ENCODE measurements around the gene PCED1B. TPM values are rescaled to one million over a fixed set of nuclear protein-coding genes. Genes with fewer than 3 reads are reported as not detected.

The PCED1B gene
- total and polyA plus RNA-seq, 4 donors: 2.2 to 8.2 (median 3.8) TPM

DNA sequence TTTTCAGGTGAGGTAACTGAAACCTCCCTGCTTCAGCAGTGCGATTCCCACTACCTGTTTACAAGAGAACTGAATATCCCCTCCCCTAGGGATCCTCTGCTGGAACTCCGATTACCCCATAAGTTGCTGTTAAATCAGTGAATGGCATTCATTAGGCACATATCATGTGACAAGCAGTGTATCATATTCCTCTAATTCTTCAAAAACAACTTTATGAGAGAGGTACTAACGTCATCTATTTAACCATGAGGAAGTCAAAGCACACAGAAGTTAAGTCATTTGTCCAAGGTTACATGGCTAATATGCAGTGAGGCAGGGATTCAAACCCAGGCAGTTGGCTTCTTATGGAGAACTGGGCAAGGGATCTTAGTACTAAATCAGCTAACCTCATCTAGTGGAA lies 43.9 kb upstream of the PCED1B start:
- WGBS, 2 donors: 82 to 85% methylated on average over 3 of the region's 3 CpGs
- no peak overlapping the region for H3K9ac ChIP-seq (ENCODE audit: insufficient read depth in 1 of 2, low read length in 2 of 2)

DNA sequence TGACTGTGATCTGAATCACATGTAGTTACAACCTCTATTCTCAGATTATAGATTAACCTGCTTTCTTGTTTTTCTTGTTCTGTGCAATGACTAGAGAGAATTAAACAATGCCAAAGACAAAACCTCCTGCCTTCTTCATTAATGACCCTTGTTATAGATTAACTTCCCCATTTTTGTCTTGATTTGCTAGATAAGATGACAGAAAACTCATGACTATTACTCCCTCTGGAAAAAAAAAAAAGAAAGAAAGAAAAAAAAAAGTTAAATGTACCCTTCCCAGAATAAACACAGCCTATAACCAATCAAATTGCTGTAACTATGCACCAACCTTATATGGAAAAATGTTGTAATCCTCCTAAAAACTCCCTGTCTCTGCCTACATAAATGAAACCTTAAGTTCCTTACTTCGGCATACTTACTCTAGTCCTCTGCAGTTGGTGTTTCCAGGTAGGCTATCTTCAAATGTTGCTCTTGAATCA lies 41.1 kb upstream of the PCED1B start:
- Histone ChIP-seq H3K27ac (ENCODE audit: low read depth in 1 of 2, low read length in 1 of 2) (no peak overlapping the region), H3K4me1 (ENCODE audit: control insufficient read depth in 5 of 5, insufficient read depth in 5 of 5, low read length in 5 of 5) (peaks cover 0 to 3% (median 0%) of the 10 kb centered on the region in 5 donors), H3K9me3 (ENCODE audit: control insufficient read depth in 4 of 4, insufficient read depth in 3 of 4, low read length in 3 of 4) (no peaks in the 10 kb centered on the region), H3K4me3 (no peak overlapping the region), H3K27me3 (ENCODE audit: control insufficient read depth in 3 of 3, insufficient read depth in 3 of 3, low read length in 2 of 3) (no peaks in the 10 kb centered on the region), H3K9ac (ENCODE audit: insufficient read depth in 1 of 2, low read length in 2 of 2) (no peak overlapping the region), H3K36me3 (ENCODE audit: control insufficient read depth in 4 of 4, insufficient read depth in 4 of 4, low read length in 4 of 4) (no peaks in the 10 kb centered on the region)
- TF ChIP-seq, protein P1, sequence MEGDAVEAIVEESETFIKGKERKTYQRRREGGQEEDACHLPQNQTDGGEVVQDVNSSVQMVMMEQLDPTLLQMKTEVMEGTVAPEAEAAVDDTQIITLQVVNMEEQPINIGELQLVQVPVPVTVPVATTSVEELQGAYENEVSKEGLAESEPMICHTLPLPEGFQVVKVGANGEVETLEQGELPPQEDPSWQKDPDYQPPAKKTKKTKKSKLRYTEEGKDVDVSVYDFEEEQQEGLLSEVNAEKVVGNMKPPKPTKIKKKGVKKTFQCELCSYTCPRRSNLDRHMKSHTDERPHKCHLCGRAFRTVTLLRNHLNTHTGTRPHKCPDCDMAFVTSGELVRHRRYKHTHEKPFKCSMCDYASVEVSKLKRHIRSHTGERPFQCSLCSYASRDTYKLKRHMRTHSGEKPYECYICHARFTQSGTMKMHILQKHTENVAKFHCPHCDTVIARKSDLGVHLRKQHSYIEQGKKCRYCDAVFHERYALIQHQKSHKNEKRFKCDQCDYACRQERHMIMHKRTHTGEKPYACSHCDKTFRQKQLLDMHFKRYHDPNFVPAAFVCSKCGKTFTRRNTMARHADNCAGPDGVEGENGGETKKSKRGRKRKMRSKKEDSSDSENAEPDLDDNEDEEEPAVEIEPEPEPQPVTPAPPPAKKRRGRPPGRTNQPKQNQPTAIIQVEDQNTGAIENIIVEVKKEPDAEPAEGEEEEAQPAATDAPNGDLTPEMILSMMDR (IDR thresholded peaks at IDR 0.05; ENCODE audit: control extremely low read depth, extremely low read depth): no peak
- peak in 2 of 3 donors; percentile 24 to 26 for DNase-seq
- ATAC-seq (ENCODE audit: insufficient read depth, low FRiP score): no peak
- WGBS, 2 donors: 53 to 67% methylated on average over 1 of the region's 1 CpG

More for the DNA sequence above, 43.9 kb upstream of the PCED1B start:
- TF ChIP-seq, protein P1 (IDR thresholded peaks at IDR 0.05; ENCODE audit: control extremely low read depth, extremely low read depth): no peak
- ATAC-seq (ENCODE audit: insufficient read depth, low FRiP score) (no peak), DNase-seq (no peak)
- Histone ChIP-seq H3K9me3 (ENCODE audit: control insufficient read depth in 4 of 4, insufficient read depth in 3 of 4, low read length in 3 of 4) (no peaks in the 10 kb centered on the region), H3K4me1 (ENCODE audit: control insufficient read depth in 5 of 5, insufficient read depth in 5 of 5, low read length in 5 of 5) (peaks cover 0 to 5% (median 0%) of the 10 kb centered on the region in 5 donors), H3K36me3 (ENCODE audit: control insufficient read depth in 4 of 4, insufficient read depth in 4 of 4, low read length in 4 of 4) (no peaks in the 10 kb centered on the region), H3K4me3 (no peak overlapping the region), H3K27me3 (ENCODE audit: control insufficient read depth in 3 of 3, insufficient read depth in 3 of 3, low read length in 2 of 3) (no peaks in the 10 kb centered on the region), H3K27ac (ENCODE audit: low read depth in 1 of 2, low read length in 1 of 2) (no peak overlapping the region)

GRCh38 chr12:47039079-47039478 lies 40.3 kb upstream of the PCED1B start:
- no peak overlapping the region for H3K27ac ChIP-seq (ENCODE audit: low read depth in 1 of 2, low read length in 1 of 2)
- H3K9me3 ChIP-seq (ENCODE audit: control insufficient read depth in 4 of 4, insufficient read depth in 3 of 4, low read length in 3 of 4): no peaks in the 10 kb centered on the region
- 93 to 94% methylated on average over 2 of the region's 2 CpGs for WGBS, 2 donors
- ATAC-seq (ENCODE audit: insufficient read depth, low FRiP score) (no peak), DNase-seq (no peak)
- no peaks in the 10 kb centered on the region for H3K27me3 ChIP-seq (ENCODE audit: control insufficient read depth in 3 of 3, insufficient read depth in 3 of 3, low read length in 2 of 3)
- no peak overlapping the region for H3K4me3 ChIP-seq
- H3K4me1 ChIP-seq (ENCODE audit: control insufficient read depth in 5 of 5, insufficient read depth in 5 of 5, low read length in 5 of 5): peaks cover 0 to 3% (median 0%) of the 10 kb centered on the region in 5 donors
- H3K36me3 ChIP-seq (ENCODE audit: control insufficient read depth in 4 of 4, insufficient read depth in 4 of 4, low read length in 4 of 4): no peaks in the 10 kb centered on the region
- TF ChIP-seq, protein P1 (IDR thresholded peaks at IDR 0.05; ENCODE audit: control extremely low read depth, extremely low read depth): no peak
- no peak overlapping the region for H3K9ac ChIP-seq (ENCODE audit: insufficient read depth in 1 of 2, low read length in 2 of 2)

DNA sequence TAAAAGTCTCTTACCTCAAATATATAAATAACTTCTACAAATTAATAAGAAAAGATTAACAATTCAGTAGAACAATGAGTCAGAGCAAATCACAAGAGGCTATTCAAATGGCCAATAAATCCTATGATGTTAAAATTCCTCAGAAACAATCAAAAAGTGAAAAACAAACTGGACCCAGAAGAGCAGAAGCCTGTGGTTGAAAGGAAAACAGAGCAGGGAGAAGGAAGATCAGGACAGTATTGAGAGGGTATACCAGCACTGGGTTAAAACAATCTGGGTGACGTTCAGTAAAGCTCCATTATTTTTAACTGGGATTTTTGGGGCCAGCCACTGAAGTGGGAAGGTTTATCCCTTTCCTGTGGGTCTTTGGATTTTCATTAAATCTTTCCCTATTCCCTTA lies 39.7 kb upstream of the PCED1B start:
- no peaks in the 10 kb centered on the region for H3K36me3 ChIP-seq (ENCODE audit: control insufficient read depth in 4 of 4, insufficient read depth in 4 of 4, low read length in 4 of 4)
- TF ChIP-seq, protein P1 (IDR thresholded peaks at IDR 0.05; ENCODE audit: control extremely low read depth, extremely low read depth): no peak
- no peak overlapping the region for H3K9ac ChIP-seq (ENCODE audit: insufficient read depth in 1 of 2, low read length in 2 of 2)
- H3K27ac ChIP-seq (ENCODE audit: low read depth in 1 of 2, low read length in 1 of 2): no peak overlapping the region
- 86 to 95% methylated on average over 1 of the region's 1 CpG for WGBS, 2 donors
- peaks cover 0 to 3% (median 0%) of the 10 kb centered on the region in 5 donors for H3K4me1 ChIP-seq (ENCODE audit: control insufficient read depth in 5 of 5, insufficient read depth in 5 of 5, low read length in 5 of 5)
- H3K9me3 ChIP-seq (ENCODE audit: control insufficient read depth in 4 of 4, insufficient read depth in 3 of 4, low read length in 3 of 4): no peaks in the 10 kb centered on the region
- no peak overlapping the region for H3K4me3 ChIP-seq
- ATAC-seq (ENCODE audit: insufficient read depth, low FRiP score): no peak
- H3K27me3 ChIP-seq (ENCODE audit: control insufficient read depth in 3 of 3, insufficient read depth in 3 of 3, low read length in 2 of 3): no peaks in the 10 kb centered on the region
- DNase-seq: no peak

Data from lung (tissue), 12 donors.